Activated naive CD4-positive, alpha-beta T cell treated with anti-CD3 and anti-CD28 coated beads, Interleukin-2, amount 50 U/mL, for 72 hours (primary cell): ENCODE data around the gene BAG5. TPM values are rescaled to one million over a fixed set of nuclear protein-coding genes. Genes with fewer than 3 reads are reported as not detected.

ENCODE experiments used
- ATAC-seq, 2 donors: fragments of 150-1000 bp; cut with Tn5 transposase; 2 replicates each; pipeline ENCODE4 v1.10.0; 2021; ENCODE audit warnings: mild to moderate bottlenecking in 2 of 2, moderate library complexity in 2 of 2
- DNase-seq, 2 donors: peaks; one replicate each; pipeline ENCODE4 v3.0.0; 2021 to 2022; ENCODE audit warnings: low spot score in 2 of 2
- H3K27ac Mint-ChIP-seq, 2 donors: one replicate each; pipeline ENCODE4 v1.8.0; 2022; ENCODE audit warnings: mild to moderate bottlenecking in 2 of 2, mixed read lengths in 2 of 2
- H3K36me3 Mint-ChIP-seq, 2 donors: one replicate each; pipeline ENCODE4 v1.8.0; 2022; ENCODE audit warnings: mixed read lengths in 2 of 2
- H3K9me3 Mint-ChIP-seq, 2 donors: one replicate each; pipeline ENCODE4 v1.8.0; 2022; ENCODE audit warnings: mixed read lengths in 2 of 2
- total RNA-seq, 2 donors: library from RNA; stranded (reverse); gene quantifications; one replicate each; pipeline ENCODE4 v1.2.3, GENCODE V29; 2022

The BAG5 gene
- total RNA-seq, 2 donors from 2014 or later, result 15.6 to 24.1 TPM

DNA sequence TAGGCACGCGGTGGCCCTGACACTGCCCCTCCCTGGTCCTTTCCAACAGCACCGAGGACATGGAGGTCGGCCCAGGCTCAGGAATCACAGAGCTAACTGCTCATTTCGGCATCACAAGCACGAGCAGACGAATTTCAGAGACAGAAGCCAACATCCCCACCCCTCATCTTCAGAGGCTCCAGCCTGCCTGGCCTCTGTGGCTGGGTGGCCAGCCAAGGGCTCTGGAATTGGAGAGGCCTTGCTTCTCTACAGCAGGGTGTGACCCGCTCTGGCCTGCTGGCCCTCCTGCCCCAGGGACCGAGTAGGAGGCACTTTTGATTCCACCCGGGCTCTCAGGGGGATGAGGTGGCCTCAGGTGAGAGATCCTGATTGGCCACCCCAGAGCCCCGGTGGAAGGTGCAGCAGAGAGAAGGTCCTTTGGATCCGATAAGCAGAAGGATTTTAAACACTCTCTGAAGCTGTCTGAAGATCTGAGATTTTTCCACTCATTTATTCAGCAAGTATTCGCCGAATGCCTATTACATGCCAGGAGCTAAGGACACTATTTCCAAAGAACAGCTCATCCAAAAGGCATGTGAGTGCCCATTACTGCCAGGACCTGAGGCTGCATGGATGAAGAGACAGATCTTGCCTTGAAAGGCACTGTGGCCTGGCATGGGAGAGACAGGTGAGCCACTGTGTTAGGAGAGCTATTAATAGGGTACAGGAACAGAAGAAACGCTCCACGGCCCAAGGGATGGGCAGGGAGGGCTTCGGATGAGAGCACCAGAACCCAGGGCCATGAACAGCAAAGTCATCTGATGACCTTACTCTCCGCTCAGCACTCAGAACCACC is 10.2 kb downstream of the BAG5 start:
- ATAC-seq, result no peak
- Mint-ChIP-seq H3K27ac (peak overlapping the region in 1 of 2 donors; percentile 82), H3K36me3 (no peaks in the 10 kb centered on the region), H3K9me3 (no peaks in the 10 kb centered on the region)
- no peak for DNase-seq

DNA sequence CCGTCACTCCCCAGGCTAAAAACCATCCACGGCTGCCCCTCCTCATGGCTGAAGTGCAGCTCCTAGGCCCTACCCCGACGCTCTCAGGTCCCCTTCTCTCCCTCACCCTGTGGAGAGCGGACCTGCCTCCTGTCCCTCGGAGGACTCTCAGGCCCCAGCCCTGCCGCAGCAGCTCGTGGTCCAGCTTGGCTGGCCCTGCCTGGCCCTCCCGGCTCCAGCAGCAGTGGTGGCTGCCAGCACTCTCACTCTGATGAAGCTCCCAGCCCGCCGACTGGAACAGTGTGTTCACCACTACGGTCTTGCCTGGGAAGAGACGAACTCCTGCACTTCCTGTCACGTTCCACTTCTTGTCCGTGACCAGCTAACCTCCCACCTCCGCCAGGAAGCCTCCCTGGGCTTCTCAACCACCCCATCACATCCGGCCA is 11.1 kb downstream of the BAG5 start:
- Mint-ChIP-seq H3K36me3 (no peaks in the 10 kb centered on the region), H3K27ac (peak overlapping the region in 1 of 2 donors; percentile 82), H3K9me3 (no peaks in the 10 kb centered on the region)
- DNase-seq (no peak), ATAC-seq (no peak)

DNA sequence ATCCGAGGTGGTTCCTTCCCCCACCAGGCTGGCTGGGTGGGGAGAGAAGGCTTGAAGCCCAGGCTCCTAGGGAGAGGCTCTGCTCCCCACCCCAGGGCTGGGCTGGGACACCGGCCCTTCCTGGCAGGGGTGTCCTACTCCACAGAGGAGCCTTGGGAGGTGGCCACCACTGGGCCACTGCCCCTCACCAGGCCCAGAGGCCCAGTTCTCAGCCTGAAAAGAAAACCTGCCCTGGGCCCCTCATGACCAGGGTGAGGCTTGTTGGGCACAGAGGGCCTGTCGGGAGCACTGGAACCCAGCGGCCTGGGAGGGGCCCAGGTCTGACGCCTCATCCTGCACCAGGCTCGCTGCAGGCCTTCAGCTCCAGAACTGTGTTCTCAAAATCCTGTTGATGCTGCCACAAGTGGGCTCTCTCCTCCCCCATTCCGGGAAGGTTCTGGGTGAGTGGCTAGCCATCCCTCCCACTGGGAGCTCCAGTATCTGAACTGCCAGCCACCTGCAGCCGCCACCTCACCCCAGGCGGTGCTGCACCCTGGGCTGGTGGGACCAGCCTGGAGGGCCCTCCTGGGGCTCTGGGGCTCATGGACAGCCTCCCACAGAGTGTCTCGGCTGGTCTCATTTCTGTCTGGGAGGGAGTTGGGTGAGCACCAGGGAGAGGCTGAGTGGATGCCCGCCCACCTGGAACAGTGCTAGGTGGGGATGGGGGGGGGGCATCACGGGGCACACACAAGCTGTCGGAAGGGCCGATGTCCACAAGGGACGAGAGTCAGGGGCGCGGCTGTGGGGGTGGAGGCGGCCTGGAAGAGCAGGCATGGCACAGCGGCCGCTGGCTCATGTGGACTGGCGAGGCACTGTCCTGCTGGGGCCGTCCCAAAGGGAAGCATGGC is 11.8 kb downstream of the BAG5 start:
- H3K36me3 Mint-ChIP-seq, result no peaks in the 10 kb centered on the region
- H3K27ac Mint-ChIP-seq, result peak overlapping the region in 1 of 2 donors; percentile 62
- DNase-seq (no peak), ATAC-seq (no peak)
- H3K9me3 Mint-ChIP-seq, result no peaks in the 10 kb centered on the region

DNA sequence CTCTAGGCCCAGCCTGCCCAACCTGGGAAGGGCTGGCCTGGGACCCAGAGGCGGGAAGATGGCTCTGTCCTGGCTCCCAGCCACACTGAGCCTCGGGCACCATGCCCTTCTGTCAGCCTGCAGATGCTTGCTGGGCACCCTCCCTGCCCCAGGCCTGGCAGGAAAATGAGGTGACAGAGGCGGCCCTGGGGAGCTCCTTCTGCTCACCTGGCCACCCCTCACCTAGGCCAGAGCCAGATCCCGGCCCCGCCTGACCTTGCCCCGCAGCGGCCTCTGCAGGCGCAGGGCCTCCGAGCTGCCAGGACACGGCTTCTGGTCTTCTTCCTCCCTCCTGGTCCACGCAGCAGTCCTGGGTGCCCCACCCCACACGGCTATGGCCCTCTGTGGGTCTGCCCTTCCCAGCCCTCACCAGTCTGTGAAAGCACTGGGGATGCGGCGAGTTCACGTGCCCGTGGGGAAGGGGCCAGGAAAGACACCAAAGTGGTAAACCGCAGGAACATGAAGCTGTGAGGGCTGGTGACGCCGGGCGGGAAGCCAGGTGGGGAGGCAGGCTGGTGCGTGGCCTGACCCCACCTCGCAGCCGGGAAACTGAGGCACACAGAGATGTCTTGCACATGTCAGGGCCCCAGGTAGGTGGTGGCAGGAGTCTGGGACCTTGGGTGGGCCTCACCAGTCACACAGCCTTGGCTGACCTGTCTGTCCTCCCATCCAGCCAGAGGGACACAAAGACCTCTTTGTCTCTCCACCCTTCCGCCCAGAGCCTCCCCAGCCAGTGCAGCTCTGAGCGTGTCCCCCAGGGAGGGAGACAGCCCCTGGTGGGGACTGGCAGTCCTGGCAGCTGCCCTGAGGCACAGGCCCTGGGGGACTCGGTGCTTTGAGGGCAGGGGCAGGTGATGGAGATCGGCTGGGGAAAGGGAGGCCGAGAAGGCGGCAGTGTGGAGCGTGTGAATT is 12.8 kb downstream of the BAG5 start:
- DNase-seq (no peak), ATAC-seq (no peak)
- Mint-ChIP-seq H3K9me3 (no peaks in the 10 kb centered on the region), H3K36me3 (no peaks in the 10 kb centered on the region), H3K27ac (peak overlapping the region in 1 of 2 donors; percentile 62)

DNA sequence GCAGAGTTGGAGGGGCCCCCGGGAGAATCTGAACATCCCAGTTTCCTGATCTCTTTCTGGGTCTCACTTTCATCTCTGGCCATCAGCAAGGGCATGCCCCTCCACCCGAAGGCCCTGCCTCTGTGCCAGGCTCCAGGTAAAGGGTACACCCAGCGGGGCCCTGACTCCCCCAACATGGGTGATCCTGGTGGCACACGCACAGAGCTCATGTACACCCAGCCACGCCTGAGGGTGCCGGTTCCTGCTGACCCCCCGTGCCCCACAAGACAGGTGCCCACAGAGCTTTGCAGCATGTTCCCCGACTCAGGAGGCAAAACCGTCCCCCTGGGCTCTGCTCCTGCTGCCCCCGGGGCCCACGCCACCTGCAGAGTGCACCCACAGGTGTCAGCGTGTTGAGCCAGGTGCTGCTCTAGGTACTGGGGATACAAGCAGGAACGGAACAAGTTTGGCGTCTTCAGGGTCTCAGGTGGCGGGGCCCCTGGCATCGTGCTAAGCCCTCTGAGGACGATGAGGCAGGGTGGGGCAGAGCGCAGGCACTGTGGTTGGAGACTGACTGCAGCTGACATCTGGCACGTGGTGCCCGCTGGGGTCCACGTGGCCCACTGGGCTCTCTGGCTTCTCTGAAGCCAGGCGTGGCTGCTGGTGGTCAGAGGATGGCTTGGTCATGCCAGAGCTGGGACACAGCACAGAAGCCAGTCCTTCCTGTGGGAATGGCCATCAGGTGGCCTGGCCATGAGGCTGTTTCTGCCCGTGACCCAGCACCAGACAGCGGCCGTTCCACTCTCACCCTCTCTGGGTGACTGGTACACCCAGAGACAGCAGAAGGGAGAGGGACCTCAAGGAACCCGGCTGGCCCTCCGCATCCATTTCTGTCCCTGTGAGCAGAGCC is 13.8 kb downstream of the BAG5 start:
- no peak for DNase-seq
- H3K9me3 Mint-ChIP-seq, result no peaks in the 10 kb centered on the region
- peak overlapping the region in 1 of 2 donors; percentile 29 for H3K27ac Mint-ChIP-seq
- H3K36me3 Mint-ChIP-seq, result no peaks in the 10 kb centered on the region
- ATAC-seq, result no peak

DNA sequence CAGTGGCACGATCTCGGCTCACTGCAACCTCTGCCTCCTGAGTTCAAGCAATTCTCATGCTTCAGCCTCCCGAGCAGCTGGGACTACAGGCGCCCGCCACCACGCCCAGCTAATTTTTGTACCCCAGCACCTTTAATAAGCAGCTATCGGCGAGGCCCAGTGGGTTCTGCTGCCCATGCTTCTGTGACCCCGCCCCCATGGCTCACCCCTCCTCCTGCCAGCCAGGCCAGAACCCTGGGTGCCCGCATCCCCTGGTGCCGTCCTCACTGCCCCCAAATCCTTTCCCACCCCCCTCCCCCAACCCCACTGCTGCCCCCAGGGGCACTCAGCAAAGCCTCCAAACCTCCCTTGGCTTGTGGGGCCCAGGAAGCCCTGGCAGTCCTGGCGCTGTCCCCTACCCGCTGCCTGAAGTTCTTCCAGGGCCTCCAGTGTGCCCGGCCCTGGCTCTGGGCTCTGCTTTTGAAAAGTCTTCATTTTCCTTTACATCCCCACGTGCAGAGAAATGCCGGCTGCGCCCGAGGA is 14.5 kb downstream of the BAG5 start:
- peak overlapping the region in 1 of 2 donors; percentile 29 for H3K27ac Mint-ChIP-seq
- H3K36me3 Mint-ChIP-seq, result no peaks in the 10 kb centered on the region
- DNase-seq (no peak), ATAC-seq (no peak)
- no peaks in the 10 kb centered on the region for H3K9me3 Mint-ChIP-seq

DNA sequence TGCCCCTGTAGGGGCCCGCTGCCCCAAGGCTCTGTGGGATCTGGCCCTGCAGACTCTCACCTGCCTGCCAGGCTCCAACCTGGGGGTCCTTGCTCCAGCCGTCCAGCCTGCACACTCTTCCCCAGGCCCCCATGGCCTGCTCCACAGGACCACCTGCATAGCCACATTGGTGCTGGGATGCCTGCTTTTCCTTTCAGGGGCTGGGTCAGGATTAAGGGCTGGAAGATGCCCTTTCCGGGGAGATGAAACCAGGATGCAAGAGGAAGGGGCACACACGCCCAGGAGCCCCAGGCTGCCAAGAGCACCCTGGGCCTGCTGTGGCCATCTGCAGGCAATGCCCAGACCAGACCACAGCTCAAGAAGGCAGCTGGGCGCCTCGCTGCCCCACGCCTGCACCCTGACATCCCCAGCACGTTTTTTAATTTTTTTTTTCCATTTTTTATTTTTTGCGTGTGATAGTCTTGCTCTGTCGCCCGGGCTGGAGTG is 15.0 kb downstream of the BAG5 start:
- no peak for ATAC-seq
- Mint-ChIP-seq H3K9me3 (no peaks in the 10 kb centered on the region), H3K27ac (no peak overlapping the region), H3K36me3 (no peaks in the 10 kb centered on the region)
- DNase-seq, result no peak

DNA sequence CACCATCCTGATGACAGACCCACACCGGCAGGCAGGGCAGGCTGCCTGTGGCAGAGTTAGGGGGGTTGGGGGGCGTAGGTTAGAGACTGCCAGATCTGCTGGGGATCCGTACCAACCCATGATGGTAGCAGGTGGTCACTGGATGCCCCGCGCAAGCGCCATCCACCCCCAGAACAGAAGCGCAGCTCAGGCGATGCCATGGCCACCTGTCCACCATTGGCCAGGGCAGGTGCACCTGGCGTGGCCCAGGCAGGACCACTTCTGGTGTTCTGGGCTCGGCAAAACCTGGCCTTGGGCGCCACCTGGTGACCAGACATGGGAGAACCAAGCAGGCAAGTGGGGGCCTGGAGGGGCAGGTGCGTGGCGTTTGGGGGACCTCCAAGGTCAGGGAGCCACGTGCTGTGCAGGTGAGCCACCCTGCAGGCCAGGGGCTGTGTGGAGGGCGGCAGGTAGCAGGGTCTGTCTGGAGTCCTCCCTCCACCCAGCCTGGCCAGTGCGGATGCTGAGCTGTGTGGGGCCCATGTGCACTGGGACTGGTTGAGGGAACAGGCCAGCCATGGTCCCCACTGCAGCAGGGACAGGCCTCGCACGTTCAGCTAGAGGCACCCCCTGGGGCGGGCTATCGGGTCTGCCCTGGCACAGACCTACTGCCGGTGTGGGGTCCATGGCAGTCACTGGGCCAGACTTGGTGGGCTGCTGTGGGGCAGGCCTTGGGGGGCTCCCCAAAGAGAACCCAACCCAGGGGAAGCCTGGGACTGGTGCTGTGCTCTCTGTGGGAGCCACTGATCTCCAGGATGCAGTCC is 15.6 kb downstream of the BAG5 start:
- Mint-ChIP-seq H3K36me3 (no peaks in the 10 kb centered on the region), H3K9me3 (no peaks in the 10 kb centered on the region), H3K27ac (no peak overlapping the region)
- DNase-seq (peak in 1 of 2 donors; percentile 87), ATAC-seq (peak; percentile 75 to 80)

DNA sequence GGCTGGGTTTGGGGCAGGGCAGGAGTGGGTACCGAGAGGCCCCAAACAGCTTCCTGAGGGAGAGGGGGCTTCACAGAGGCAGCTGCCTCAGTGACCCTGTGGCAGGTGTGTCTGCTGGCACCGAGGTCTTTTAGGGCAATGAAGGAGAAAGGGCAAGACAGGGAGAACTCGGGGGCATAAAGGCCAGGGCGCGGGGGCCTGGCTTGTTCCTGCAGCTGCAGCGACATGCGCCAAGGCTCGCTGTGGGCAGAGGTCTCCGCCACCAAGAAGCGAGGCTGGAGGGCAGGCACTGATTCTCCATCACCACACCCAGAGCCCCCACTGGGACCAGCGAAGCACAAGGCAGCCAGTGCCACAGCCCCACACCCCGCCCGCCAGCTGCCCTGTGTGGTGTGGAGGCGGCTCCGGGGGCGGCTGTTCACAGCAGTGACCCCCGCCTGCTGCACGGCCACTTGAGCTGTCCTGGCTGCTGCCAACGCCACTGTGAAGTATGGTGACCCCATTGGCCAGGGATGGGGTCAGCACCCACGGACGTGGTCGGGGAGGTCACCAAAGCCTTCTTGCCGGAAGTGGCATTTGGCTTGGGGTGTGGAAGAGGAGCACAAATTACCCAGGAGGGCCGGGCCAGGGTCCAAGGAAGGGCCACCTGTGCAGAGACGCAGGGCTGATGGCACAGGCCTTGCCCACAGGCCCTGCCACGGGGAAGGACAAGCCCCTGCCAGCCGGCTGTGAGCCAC is 16.4 kb downstream of the BAG5 start:
- ATAC-seq (no peak), DNase-seq (no peak)

DNA sequence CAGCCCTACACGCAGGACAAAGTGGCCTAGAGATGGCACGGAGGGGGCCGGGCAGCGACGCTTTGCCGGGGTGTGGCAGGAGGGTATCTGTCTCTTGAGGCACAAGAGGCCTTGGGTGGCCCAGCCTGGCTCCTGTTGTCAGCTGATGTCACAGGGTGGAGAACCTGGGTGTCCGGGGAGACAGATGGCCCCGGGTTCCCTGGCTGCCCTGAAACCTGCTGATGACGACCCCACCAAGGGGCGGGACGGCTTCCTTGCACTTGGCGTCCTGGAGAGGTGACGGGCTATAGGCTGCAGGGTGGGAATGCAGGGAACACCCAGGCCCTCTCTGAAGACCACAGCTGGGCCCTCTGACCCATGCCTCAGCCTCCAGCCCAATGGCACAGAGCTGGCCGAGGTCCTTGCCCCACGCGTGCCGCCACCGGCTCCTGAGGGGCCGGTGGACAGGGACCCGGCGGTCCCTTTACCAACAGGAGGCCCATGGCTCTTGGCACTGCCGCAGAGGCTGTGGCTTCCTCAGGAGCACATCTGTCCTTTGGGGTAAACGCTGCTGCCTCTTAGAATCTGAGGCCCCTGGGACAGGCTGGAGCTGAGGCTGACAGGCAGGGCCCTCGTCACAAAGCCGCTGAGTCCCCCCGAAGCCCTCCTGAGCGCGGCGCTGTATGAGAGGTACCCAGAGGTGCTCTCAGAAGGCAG is 17.1 kb downstream of the BAG5 start:
- DNase-seq, result no peak

More for the DNA sequence above, 16.4 kb downstream of the BAG5 start:
- Mint-ChIP-seq H3K9me3 (no peaks in the 10 kb centered on the region), H3K36me3 (no peaks in the 10 kb centered on the region), H3K27ac (no peak overlapping the region)

DNA sequence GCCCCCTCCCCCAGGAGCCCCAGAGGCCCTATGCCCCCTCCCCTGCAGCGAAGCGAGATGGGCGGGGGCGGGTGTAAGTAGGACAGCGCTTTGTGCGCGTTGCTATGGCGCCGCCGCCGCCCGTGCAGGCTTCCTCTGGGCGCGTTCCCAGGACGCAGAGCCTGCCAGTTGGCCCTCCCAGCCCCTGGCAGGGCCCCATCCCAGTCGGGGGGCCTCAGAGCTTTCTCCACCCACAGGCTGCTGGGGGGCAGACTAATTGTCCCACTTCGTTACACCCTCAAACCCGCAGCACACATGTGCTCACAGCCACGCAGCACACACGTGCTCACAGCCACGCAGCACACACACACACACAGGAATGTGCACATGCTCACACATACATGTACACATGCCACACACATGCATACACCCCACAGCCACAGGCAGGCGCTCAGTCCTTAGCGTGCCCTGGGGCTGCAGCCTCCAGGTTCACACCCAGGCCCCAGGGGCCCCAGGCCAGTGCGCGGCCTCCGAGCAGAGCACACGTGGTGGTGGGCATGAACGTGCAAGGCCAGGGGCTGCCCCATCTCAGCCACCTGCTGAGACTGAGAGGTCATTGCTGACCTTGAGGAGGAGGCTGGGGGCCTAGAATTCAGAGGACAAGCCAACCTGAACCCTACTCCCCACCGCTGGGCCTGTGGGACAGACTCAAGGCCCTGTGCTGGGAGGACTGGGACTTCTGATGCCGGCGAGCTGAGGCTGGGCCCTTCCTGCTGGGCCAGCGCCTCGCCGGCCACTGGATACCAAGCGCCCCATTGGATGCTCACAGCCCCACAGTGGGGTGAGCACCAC is 17.9 kb downstream of the BAG5 start:
- no peak overlapping the region for H3K27ac Mint-ChIP-seq
- DNase-seq, result no peak
- no peaks in the 10 kb centered on the region for H3K9me3 Mint-ChIP-seq
- no peaks in the 10 kb centered on the region for H3K36me3 Mint-ChIP-seq
- ATAC-seq, result no peak

More for the DNA sequence above, 17.1 kb downstream of the BAG5 start:
- Mint-ChIP-seq H3K9me3 (no peaks in the 10 kb centered on the region), H3K36me3 (no peaks in the 10 kb centered on the region), H3K27ac (no peak overlapping the region)
- ATAC-seq, result no peak

DNA sequence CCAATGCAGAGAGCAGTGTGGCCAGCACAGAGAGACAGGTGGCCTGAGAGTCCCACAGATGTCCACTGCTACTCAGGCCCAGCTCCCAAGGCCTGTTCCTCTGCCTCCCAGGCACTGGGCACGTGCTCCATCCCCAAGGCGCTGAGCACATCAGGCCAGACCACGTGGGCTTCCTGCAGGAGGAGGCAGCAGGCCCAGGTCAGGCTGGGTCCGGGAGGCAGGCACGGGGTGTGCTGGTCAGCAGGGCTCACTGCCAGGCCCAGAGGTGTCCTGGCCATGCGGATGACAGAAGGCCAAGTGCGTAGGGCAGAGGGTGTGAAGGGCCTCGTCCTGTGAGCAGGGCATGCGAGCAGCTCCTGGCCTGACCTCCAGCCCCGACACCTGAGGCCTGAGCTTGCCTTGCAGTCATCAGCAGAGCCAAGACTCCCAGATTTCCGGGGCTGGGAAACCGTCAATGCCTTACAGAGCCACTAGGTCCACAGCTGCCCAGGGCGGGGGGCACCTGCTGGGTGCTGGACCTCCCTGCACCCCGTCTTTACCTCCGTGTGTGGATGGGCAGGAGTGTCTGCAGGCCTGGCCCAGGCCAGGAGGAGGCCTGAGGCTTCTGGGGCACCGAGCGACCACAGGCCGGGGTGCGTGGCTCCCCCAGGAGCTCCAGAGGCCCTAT is 18.6 kb downstream of the BAG5 start:
- no peak for DNase-seq
- no peaks in the 10 kb centered on the region for H3K36me3 Mint-ChIP-seq
- H3K27ac Mint-ChIP-seq, result no peak overlapping the region
- H3K9me3 Mint-ChIP-seq, result no peaks in the 10 kb centered on the region
- no peak for ATAC-seq
